ENCODE measurements around the gene ZNF691.
"Not testable (repeated sequence)": the region's sequence is repeated elsewhere in the genome, so short reads cannot be mapped to it uniquely, and the experiment has no call there.

ZNF691 gene

GRCh38 chr1:42891465-42892138, 45.2 kb downstream of the ZNF691 start:
- DNase-seq (ENCODE audit: extremely low spot score): no peak
- ChIA-PET CTCF (interaction anchor here (0.7 kb wide), 1 partner anchor 936 kb away, joined by 3 read pairs; no protein-coding TSS in a partner anchor), POLR2A (interaction anchor here (1.0 kb wide), 1 partner anchor 125 kb away, joined by 4 read pairs; the partner anchor contains the start of genes C1orf50 and P3H1)
- TF ChIP-seq NFRKB (IDR thresholded peaks at IDR 0.05) (no peak), L3MBTL2 (conservative IDR thresholded peaks at IDR 0.05) (no peak), HDGF (IDR thresholded peaks at IDR 0.05; ENCODE audit: borderline replicate concordance) (no peak), FOXK2 (IDR thresholded peaks at IDR 0.05) (no peak), BHLHE40 (IDR thresholded peaks at IDR 0.05; ENCODE audit: borderline replicate concordance) (no peak)

GRCh38 chr1:42899960-42900359, 53.5 kb downstream of the ZNF691 start:
- DNase-seq (ENCODE audit: extremely low spot score); POLR2A ChIA-PET: not testable (repeated sequence)
- CTCF ChIA-PET: interaction anchor here (1.3 kb wide), 1 partner anchor 174 kb away, joined by 3 read pairs; no protein-coding TSS in a partner anchor
